Stimulated activated CD4-positive, alpha-beta T cell treated with anti-CD3 and anti-CD28 coated beads, Interleukin-15, amount 100 ng/mL, for 1 hour (primary cell): ENCODE measurements around the gene RAB1B.
"Not testable (repeated sequence)": the region's sequence is repeated elsewhere in the genome, so short reads cannot be mapped to it uniquely, and the experiment has no call there.

Experiments
- DNase-seq, 2 donors: peaks; one replicate each; pipeline ENCODE4 v3.0.0-alpha.2; 2020; ENCODE audit warnings: low read depth in 1 of 2, low spot score in 1 of 2

The RAB1B gene

DNA sequence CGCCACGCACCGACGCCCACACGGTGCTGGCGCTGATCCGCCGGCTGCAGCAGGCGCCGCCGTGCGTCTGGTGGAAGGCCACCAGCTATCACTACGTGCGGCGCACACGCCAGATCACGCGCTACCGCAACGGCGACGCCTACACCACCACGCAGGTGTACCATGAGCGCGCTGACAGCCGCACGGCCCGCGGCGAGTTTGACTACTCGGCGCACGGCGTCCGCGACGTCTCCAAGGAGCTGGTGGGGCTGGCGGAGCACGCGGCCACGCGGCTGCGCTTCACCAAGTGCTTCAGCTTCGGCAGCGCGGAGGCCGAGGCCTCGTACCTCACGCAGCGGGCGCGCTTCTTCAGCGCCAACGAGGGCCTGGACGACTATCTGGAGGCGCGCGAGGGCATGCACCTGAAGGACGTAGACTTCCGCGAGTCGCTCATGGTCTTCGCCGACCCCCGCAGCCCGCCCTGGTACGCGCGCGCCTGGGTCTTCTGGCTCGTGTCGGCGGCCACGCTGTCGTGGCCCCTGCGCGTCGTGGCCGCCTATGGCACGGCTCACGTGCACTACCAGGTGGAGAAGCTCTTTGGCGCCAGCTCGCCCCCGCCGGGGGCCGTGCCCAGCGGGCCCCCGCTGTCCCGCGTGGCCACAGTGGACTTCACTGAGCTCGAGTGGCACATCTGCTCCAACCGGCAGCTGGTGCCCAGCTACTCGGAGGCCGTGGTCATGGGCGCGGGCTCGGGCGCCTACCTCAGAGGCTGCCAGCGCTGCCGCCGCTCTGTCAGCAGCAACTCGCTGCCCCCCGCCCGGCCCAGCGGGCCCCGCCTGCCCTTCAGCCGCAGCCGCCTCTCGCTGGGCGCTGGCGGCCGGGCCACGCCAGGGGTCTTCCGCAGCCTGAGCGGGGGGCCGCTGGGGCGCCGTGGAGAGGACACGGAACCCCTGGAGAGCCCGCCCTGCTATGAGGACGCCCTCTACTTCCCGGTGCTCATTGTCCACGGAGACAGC is 26.5 kb downstream of the RAB1B start:
- DNase-seq, result no peak

DNA sequence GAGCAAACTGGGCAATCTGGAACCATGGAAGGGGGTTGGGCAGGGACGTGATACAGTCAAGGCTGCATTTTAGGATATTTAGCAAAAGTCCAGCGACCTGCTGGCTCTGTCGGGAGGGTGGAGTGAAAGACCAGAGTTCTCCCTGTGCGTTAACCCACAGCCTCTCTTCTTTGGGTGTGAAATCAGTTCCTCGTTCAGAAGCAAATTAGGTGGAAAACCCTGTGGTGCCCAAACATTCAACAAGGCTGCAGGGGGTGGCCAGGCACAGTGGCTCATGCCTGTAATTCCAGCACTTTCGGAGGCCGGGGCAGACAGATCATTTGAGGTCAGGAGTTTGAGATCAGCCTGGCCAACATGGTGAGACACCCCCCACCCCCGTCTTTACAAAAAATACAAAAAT is 29.2 kb downstream of the RAB1B start:
- DNase-seq, result no peak

DNA sequence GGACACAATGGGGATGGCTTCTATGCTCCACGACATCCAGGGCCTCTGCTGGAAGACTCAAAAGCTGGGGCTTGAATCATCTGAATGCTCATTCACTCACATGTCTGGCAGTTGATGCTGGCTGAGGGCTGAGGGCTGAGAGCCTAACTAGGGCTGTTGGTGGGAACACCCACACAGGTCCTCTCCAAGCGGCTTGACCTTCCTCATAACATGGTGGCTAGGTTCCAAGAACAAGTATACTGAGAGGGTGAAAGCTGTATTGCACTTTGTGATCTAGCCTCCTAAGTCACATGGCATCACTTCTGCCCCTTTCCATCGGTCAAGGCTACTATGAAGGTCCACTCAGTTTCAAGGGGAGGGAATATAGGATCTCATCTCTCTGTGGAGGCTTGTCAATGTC is 30.7 kb downstream of the RAB1B start:
- no peak for DNase-seq

DNA sequence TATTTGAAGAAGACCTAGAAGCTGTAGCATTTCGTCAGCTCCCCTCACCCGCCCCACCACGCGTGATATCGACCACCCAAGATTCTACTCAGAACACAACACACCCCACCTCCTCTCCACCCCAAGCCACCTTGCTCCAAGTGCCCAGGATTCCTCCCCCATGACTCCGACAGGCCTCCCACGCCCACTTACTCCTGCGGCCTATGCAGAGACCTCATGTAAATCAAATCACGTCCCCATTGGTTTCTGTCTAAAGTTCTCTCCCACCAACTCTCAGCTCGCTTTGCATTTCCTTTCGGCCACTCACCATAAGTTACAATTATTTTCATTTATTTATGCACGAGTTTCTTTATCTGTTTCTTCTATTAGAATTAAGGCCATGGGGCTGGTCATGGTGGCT is 34.2 kb downstream of the RAB1B start:
- DNase-seq, result no peak

DNA sequence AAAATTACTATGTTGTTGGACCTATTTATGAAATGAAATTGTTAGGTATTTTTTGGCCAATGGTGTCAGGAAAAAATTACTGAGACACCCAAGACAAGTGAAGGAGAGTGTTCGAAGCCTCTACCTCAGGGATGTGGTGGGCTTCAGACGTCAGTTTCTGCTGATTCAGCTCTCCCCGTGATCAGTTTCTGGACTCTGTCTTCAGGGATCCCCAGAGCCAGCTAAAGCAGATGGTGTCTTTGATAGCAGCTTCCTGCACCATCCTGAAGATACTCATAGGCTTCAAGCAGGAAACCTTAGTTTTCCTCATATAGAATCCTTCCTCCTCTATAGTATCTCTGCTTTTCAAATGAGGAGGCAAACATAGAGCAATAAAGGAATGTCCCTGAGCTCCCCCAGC is 41.0 kb downstream of the RAB1B start:
- no peak for DNase-seq

DNA sequence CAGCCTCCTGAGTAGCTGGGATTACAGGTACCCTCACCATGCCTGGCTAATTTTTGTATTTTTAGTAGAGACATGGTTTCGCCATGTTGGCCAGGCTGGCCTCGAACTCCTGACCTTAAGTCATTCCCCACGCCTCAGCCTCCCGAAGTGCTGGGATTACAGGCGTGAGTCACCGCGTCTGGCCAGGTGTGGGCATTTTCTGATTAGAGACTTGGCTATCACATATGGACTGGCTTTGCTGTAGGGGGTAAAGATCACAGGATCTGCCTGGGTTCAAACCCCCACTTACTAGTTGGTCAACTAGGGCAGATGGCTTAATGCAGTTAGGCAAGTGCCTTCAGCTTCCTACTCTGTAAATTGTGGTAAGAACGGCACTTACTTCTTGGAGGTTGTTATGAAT is 41.9 kb downstream of the RAB1B start:
- DNase-seq, result no peak

DNA sequence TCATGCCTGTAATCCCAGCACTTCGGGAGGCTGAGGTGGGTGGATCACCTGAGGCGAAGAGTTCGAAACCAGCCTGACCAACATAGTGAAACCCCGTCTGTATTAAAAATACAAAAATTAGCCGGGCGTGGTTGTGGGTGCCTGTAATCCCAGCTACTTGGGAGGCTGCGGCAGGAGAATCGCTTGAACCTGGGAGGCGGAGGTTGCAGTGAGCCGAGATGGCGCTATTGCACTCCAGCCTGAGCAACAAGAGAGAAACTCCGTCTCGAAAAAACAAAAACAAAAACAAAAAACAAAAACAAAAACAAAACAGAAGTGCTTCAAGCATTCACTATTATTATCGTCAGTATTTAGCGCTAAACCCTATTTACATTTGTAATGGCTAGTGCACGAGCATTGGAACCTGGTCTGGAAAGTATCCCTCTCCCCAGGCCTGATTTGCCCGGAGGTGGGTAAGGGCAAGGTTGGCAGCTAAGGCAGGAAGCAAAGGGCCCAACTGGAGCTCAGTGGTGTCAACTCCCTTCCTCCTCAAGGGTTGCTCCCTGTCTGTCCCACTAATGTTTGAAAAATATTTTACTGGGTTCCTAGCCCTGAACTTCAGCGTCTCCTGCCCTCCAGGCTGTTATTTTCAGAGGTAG is 42.5 kb downstream of the RAB1B start:
- not testable (repeated sequence) for DNase-seq

DNA sequence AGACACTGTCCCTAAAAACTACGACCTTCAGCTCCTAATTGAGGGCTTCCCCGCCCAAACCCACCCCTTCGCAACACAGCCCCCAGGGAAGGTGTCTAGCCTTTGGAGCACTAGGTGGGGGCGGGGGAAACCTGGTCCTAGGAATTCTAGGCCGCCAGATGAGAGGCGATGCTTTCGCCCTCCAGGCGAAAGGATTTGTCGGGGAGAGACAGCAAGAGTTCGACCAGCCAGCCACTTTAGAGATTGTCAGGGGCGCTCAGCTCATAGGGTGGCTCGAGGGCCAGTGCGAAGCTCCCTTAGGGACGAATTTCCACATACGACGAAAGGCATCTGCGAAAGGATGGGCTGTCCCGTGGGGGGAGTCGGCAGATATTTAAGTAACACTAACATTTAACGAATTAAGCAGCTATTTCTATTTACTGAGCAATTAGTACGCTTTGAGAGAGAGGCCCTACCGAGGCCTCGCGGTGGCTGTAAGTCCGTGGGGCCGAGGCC is 43.1 kb downstream of the RAB1B start:
- DNase-seq, result no peak

DNA sequence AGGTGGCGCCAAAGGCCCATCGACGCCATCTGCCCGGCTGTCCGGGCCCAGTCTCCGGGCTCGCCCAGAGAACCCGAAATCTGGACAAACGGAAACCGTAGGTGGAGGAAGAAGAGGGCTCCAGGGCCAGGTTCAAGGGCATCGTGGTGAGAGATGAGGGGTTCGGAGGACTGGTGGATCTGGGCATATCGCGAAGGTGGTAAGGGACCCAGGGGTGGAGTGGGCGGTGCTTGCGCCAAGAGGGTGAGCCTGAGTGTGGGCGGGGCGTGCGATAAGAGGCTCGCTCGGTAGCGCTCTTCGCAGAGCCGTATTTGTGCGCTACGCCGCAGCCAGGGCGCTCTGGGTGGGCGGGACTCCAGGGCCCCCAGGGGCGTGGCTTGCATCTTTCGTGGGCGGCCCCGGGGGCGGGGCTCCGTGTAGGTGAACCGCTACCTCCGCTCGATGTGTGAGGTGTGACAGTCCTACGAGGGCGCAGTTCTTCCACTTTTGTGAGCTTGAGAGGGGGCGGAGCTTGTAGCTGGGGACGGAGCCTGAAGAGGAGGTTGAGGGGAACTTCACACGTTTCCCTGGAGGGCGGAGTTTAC is 43.6 kb downstream of the RAB1B start:
- peak; percentile 90 to 96 for DNase-seq

DNA sequence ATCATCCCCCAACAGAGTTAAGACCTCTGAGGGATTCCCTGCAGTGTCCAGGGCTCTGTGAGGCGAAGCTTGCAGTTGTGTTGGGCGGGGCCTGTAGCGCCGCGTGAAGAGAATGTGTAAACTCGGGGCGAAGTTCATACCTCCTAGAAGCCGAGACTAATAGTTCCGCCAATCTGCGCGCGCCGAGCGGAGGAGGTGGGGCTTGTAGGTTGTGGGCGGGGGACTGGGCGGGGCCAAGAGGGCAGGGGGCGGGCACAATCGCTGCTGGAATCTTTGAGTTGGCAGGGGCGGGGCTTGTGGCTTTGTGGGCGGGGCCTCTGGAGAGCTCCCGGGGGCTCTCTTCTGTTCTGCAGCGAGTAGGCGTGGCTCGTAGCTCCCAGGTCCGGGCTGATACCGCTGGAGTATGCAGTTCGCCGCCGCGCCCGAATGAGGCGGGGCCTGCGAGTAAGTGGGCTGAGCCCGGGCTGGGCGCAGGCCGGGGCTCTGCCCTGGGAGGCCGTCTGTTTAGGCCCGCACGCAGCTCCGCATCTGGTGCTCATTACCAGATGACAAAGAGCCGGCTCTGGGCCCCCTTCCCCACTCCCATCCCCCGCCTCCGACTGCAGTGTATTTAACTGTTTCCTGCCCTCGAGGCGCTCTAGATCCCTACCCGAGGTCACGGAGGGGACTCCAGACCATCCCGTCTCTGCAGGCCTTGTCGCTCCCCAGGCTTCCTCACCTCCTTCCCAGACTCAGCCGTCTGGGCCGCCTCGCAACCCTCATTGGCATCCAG is 44.3 kb downstream of the RAB1B start:
- peak; percentile 96 to 97 for DNase-seq

DNA sequence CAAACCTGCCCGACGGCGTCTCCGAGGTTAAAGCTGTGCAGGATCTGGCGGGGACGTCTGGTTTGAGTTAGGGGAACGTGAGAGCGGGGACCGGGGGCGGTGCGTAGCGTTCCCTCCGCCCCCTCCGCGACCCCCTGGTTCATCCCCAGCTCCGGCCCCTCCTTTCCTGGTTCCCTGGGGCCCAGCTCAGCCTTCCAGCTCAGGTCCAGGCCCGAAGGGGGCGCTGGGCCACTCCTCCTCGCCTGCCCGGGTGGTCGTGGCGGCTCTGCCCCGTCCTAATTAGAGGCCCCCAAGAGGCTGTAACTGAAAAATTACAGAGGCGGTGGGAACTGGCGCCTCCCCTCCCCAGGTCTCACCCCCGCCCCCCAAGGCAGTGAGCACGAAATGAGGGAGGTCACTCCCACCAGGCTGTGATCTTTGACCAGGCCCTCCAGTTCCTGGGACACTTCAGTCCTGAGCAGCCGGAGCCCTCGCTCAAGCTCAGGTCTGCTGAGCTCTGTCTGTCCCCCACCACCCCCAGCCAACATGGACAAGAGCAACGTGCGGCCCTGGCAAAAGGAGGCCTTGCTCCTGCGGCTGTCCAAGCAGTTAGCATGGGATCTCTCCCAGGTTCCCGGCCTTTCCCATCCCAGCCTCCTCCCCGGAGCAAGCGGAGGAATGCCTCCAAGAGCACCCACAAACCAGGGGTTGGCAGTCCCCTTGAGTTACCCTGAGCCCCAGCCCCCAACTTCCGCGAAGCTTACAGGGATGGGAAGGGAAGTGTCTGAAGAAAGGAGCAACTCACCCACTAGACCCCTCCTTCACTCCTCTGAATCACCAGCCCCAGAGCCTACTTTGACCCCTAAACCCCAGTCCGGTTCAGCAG is 45.1 kb downstream of the RAB1B start:
- no peak for DNase-seq

DNA sequence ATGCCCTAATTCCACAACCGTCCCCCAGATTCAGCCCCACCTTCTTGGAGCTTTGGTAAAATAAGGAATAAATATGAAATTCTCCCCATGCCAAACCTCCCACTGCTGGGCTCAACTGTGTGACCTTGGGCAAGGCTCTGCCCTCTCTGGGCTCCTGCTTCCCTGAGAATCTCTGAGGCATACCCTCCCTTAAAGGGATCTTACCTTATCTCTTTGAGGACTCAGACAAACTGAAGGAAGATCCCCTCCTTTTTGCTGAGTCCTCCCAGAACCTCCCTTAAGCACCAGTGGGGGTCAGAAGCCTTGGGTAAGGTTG is 45.7 kb downstream of the RAB1B start:
- no peak for DNase-seq

DNA sequence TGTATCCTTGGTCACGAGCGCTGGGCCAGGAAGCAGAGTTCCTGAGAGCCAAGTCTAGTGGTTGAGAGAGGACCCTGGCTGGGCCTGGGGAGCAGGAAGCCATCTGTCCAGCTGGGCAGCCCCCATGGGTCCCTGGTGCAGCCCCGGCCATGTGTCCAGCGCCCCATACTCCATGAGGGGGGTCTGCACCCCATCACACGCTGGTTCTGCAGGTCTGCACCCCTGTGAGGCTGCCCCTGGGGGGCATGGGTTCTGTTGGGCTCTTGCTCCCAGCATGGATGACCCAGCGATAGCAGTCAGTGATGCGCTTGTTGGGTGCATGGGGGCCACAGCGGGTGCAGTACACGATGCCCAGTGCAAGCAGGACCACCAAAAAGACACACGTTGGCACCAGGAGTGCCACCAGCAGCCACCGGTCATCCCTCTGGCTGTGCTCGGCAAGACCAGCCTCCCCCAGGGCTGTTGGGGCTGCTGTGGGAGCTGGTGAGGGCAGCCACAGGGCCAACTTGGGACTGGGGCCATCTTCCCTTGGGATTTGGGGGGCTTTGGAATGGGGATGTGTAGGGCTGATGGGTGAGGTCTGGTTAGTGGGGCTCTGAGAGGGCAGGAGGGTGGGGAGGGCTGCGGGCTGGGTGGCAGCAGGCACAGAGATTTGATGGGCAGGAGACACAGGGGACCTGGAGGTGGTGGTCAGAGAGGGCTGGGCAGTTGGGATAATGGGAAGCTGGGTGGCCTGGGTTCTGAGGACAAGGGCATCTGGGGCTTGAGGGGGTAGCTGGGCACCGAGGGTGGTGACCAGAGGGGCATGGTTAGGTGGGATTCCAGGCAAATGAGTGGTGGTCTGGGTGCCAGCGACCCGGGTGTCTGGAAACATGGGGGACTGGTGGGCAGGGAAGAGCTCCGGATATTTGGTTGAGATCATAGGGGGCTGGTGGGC is 46.4 kb downstream of the RAB1B start:
- DNase-seq, result no peak

DNA sequence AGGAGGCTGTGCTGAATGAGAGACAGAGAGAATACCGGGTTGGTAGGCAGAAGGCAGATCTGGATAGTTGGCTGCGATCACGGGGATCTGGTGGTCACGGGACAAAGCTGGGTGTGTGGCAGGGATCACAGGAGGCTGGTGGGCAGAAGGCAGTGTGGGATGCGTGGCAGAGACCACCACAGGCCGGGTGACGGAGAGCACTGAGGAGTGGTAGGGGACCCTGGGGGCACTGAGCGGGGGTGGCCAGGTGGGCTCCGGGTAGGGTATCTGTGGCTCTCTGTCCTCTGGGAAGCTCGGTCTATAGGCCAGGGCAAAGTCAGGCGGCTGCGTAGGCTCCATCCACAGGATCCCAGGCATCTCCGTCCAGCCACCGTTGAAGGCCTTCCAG is 47.1 kb downstream of the RAB1B start:
- DNase-seq, result no peak

DNA sequence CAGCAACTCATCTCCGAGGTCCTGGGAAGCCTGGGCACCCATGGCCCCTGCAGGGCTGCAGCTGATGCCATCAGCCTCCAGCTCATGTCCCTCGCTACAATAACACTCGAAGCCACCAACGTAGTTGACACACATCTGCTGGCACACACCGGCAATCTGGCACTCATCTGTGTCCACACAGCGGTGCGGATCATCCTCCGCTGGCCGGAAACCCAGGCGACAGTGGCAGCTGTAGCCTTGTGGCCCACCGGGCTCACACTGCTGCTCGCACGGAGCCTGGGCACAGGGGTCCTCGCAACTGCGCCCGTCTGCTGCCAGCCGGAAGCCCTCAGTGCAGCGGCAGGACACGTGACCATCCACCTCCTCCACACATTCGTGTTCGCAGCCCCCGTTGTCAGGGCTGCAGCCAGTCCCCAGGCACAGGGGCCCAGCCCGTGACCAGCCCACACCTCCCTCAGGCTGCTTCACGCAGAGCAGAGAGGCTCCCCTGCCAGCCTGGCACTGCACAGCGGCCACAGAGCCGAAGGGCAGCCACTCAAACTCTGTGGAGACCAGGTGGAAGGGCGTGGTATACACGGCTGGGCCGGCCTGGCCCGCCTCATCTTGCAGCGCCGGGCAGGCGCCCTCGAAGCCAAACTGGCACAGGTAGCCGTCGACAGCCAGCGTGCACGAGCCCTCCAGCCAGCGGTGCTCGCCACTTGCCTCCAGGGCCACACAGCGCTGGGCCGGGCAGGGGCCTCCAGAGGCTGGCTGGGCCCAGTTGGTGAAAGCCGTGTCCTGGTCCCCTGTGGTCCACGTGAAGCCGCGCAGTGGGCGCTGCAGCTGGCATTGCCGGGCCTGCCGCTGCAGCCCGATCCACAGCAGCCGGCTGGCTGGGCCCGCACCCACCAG is 47.7 kb downstream of the RAB1B start:
- DNase-seq, result no peak

DNA sequence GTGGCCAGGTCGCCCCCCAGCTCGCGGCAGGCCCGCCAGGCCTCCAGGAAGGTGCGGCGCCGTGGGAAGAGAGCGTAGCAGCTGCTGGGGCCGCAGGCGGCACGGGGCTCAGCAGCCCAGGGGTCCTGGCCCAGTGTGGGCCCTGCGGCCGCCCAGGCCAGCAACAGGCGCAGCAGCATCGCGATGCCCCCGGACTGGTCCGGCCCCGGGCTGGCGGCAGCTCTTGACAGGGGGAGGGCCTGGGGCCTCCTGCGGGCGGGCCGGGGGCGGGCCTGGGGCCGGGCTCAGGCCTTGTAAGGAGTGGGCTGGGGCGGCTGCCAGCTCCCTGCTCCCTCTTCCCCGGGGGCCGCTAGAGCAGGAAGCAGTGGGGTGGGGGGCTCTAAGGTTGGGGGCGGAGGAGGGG is 48.4 kb downstream of the RAB1B start, which contains the start of gene CD248:
TSS of gene CD248 (minus strand) at position 196 of the 403 bp plus-strand sequence. CDS start at position 179, 17 bp downstream.
- DNase-seq, result no peak

DNA sequence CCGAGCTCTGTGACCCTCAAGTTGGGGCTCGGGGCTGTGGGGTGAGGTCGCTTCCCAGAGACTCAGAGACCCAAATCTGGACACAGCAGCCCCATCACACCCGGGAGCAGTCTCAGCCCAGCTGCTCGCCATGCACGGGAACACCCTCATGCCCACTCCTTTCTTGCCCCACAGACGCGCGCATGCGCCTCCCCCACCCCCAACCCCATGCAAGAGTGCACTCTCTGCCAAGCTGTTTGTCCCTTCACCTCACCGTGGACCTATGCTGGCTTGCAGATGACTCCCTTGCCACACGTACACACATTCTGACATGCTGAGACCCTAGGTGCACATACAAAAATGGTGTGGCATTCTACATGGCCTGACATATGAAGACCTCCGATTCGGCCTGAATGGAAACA is 48.9 kb downstream of the RAB1B start:
- DNase-seq, result no peak
